ENCODE measurements around the gene FBLN2.

Gene FBLN2

GRCh38 chr3:13504161-13504831 lies 44.6 kb upstream of the FBLN2 start:
- DNase-seq (ENCODE audit: low read depth) = no peak
- H3K4me3 ChIP-seq (ENCODE audit: low read depth, low read length) = no peak overlapping the region
- no peak for TF ChIP-seq CTCF (IDR thresholded peaks at IDR 0.05; ENCODE audit: insufficient read depth, low read depth, low read length, missing control alignments)

- no peak overlapping the region for H3K4me3 ChIP-seq (ENCODE audit: low read depth, low read length)
- no peak for TF ChIP-seq CTCF (IDR thresholded peaks at IDR 0.05; ENCODE audit: insufficient read depth, low read depth, low read length, missing control alignments)
- DNase-seq (ENCODE audit: low read depth) = no peak
Measured at GRCh38 chr3:13505147-13506130, 43.5 kb upstream of the FBLN2 start.

GRCh38 chr3:13506239-13506638 lies 42.7 kb upstream of the FBLN2 start:
- TF ChIP-seq CTCF (IDR thresholded peaks at IDR 0.05; ENCODE audit: insufficient read depth, low read depth, low read length, missing control alignments) = no peak
- DNase-seq (ENCODE audit: low read depth) = no peak

DNA sequence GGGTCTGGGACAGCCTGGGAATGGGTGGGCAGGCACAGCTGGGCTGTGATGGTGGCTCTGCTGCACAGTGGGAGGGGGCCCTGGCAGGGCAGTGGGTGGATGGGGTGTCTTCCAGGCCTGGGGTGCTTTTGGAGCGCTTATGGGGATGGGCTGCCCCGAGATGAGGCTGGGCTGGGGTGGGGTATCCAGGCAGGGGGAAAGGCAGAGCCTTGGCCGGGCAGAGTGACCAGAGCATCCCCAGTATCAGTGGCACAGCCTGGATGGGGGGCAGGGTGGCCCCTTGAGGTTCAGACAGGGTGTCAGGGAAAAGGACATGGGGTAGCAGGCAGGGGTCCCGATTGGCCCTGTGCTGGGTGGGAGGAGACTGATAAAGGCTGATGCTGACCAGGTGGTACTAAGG lies 42.2 kb upstream of the FBLN2 start:
- H3K4me3 ChIP-seq (ENCODE audit: low read depth, low read length) = no peak overlapping the region
- TF ChIP-seq CTCF (IDR thresholded peaks at IDR 0.05; ENCODE audit: insufficient read depth, low read depth, low read length, missing control alignments) = no peak
- no peak for DNase-seq (ENCODE audit: low read depth)

More at GRCh38 chr3:13506239-13506638, 42.7 kb upstream of the FBLN2 start:
- H3K4me3 ChIP-seq (ENCODE audit: low read depth, low read length) = no peak overlapping the region

GRCh38 chr3:13507247-13507569 lies 41.7 kb upstream of the FBLN2 start:
- DNase-seq (ENCODE audit: low read depth) = no peak
- no peak overlapping the region for H3K4me3 ChIP-seq (ENCODE audit: low read depth, low read length)
- no peak for TF ChIP-seq CTCF (IDR thresholded peaks at IDR 0.05; ENCODE audit: insufficient read depth, low read depth, low read length, missing control alignments)

- TF ChIP-seq CTCF (IDR thresholded peaks at IDR 0.05; ENCODE audit: insufficient read depth, low read depth, low read length, missing control alignments) = no peak
- H3K4me3 ChIP-seq (ENCODE audit: low read depth, low read length) = no peak overlapping the region
- DNase-seq (ENCODE audit: low read depth) = no peak
Measured at GRCh38 chr3:13507570-13508339, 41.2 kb upstream of the FBLN2 start.
